WERI-Rb-1 (cell line): ENCODE measurements around the gene IZUMO2.

Experiments
- DNase-seq: peaks from one replicate; pipeline ENCODE4 v3.0.0-alpha.2; 2020
- H3K27ac ChIP-seq: fragments of 250-450 bp; sonication (Bioruptor Pico); 2 replicates; pipeline ENCODE4 v1.5.1; 2020; ENCODE audit warnings: mild to moderate bottlenecking, moderate library complexity
- H3K27me3 ChIP-seq: fragments of 250-450 bp; sonication (Bioruptor Pico); 2 replicates; pipeline ENCODE4 v1.5.1; 2021; ENCODE audit warnings: mild to moderate bottlenecking, low read depth, moderate library complexity; ENCODE audit not compliant: insufficient read depth, severe bottlenecking
- H3K36me3 ChIP-seq: fragments of 250-450 bp; sonication (Bioruptor Pico); 2 replicates; pipeline ENCODE4 v1.5.1; 2020; ENCODE audit warnings: mild to moderate bottlenecking, moderate library complexity
- H3K4me3 ChIP-seq: 2 replicates; pipeline ENCODE4 v1.5.1; 2011; ENCODE audit warnings: low read depth, mild to moderate bottlenecking, control low read depth, low read length
- H3K9me3 ChIP-seq: fragments of 250-450 bp; sonication (Bioruptor Pico); 2 replicates; pipeline ENCODE4 v1.5.1; 2021; ENCODE audit warnings: mild to moderate bottlenecking, moderate library complexity; ENCODE audit not compliant: severe bottlenecking
- CTCF ChIP-seq: IDR thresholded peaks from 2 replicates; pipeline ENCODE4 v1.5.1; 2011; ENCODE audit warnings: low read depth, mild to moderate bottlenecking, control low read depth, inconsistent platforms, low read length

Gene IZUMO2

GRCh38 chr19:50162988-50163387 is at the start of gene IZUMO2:
TSS of gene IZUMO2 (minus strand) at chr19:50163281. CDS start at chr19:50163194, 87 bp downstream.
- DNase-seq = no peak
- Histone ChIP-seq H3K36me3 (no peaks in the 10 kb centered on the region), H3K9me3 (no peaks in the 10 kb centered on the region), H3K4me3 (no peak within 1 kb of the TSS), H3K27me3 (peaks cover 75% of the 10 kb centered on the region), H3K27ac (no peak within 1 kb of the TSS)
- no peak for TF ChIP-seq CTCF

- no peak overlapping the region for H3K4me3 ChIP-seq
- H3K36me3 ChIP-seq = no peaks in the 10 kb centered on the region
- H3K9me3 ChIP-seq = peaks cover 5% of the 10 kb centered on the region
- no peak for TF ChIP-seq CTCF
- peaks cover 89% of the 10 kb centered on the region for H3K27me3 ChIP-seq
- H3K27ac ChIP-seq = no peak overlapping the region
- no peak for DNase-seq
Measured at GRCh38 chr19:50210425-50210824, 47.3 kb upstream of the IZUMO2 start.

GRCh38 chr19:50209131-50209530 is 46.0 kb upstream of the IZUMO2 start:
- no peak overlapping the region for H3K4me3 ChIP-seq
- H3K27me3 ChIP-seq = peaks cover 89% of the 10 kb centered on the region
- DNase-seq = no peak
- H3K36me3 ChIP-seq = no peaks in the 10 kb centered on the region
- peaks cover 5% of the 10 kb centered on the region for H3K9me3 ChIP-seq
- no peak overlapping the region for H3K27ac ChIP-seq
- TF ChIP-seq CTCF = no peak

- H3K27ac ChIP-seq = no peak overlapping the region
- H3K4me3 ChIP-seq = no peak overlapping the region
- H3K27me3 ChIP-seq = peaks cover 89% of the 10 kb centered on the region
- TF ChIP-seq CTCF = no peak
- H3K36me3 ChIP-seq = no peaks in the 10 kb centered on the region
- no peak for DNase-seq
- peaks cover 14% of the 10 kb centered on the region for H3K9me3 ChIP-seq
Measured at GRCh38 chr19:50207730-50208129, 44.6 kb upstream of the IZUMO2 start.

GRCh38 chr19:50206191-50206590 is 43.1 kb upstream of the IZUMO2 start:
- H3K27me3 ChIP-seq = peaks cover 89% of the 10 kb centered on the region
- H3K4me3 ChIP-seq = no peak overlapping the region
- no peak for TF ChIP-seq CTCF
- peaks cover 14% of the 10 kb centered on the region for H3K9me3 ChIP-seq
- no peaks in the 10 kb centered on the region for H3K36me3 ChIP-seq
- H3K27ac ChIP-seq = no peak overlapping the region
- no peak for DNase-seq

- peaks cover 14% of the 10 kb centered on the region for H3K9me3 ChIP-seq
- peaks cover 89% of the 10 kb centered on the region for H3K27me3 ChIP-seq
- no peak for DNase-seq
- no peak overlapping the region for H3K4me3 ChIP-seq
- no peaks in the 10 kb centered on the region for H3K36me3 ChIP-seq
- no peak for TF ChIP-seq CTCF
- no peak overlapping the region for H3K27ac ChIP-seq
Measured at GRCh38 chr19:50205681-50206138, 42.6 kb upstream of the IZUMO2 start.
